Thyroid gland (tissue), 4 donors: ENCODE results near the gene GH1.

Experiments
- POLR2A ChIP-seq, 2 donors: fragments of 450-650 bp; IDR thresholded peaks; one replicate each; pipeline ENCODE4 v1.6.1; 2017; ENCODE audit warnings: antibody characterized with exemption in 2 of 2, mild to moderate bottlenecking in 2 of 2, moderate library complexity in 1 of 2
- TF ChIP-seq, protein P1 (sequence below), 6 experiments: fragments of 200-600 bp in 3 of 6; fragments of 450-650 bp in 3 of 6; sonication (generic) in 3 of 6; IDR thresholded peaks; one replicate each; pipeline ENCODE4 v1.5.1; 2016 to 2019; ENCODE audit warnings: antibody characterized with exemption in 6 of 6, mild to moderate bottlenecking in 2 of 6, inconsistent platforms in 1 of 6, moderate library complexity in 1 of 6

DNA sequence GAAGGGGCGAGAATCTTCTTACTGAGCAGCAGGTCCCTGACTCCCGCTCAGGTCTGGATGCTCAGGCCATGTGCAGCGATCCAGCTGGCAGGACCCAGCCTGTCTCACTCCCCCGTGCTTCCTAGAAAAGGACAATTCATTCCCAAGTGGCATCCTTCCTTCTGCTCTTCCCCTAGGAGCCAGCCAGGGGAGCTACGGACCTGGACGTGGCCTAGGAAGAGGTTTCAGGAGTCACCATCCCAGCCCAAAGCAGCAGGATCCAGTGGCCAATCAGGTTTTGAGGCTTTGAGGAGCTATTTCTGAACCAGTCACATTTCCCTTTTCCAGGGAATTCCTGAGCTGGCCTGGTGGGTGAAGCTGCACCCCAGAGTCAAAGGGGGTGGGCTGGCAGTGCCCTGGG is 21.2 kb upstream of the GH1 start:
- TF ChIP-seq, protein P1, sequence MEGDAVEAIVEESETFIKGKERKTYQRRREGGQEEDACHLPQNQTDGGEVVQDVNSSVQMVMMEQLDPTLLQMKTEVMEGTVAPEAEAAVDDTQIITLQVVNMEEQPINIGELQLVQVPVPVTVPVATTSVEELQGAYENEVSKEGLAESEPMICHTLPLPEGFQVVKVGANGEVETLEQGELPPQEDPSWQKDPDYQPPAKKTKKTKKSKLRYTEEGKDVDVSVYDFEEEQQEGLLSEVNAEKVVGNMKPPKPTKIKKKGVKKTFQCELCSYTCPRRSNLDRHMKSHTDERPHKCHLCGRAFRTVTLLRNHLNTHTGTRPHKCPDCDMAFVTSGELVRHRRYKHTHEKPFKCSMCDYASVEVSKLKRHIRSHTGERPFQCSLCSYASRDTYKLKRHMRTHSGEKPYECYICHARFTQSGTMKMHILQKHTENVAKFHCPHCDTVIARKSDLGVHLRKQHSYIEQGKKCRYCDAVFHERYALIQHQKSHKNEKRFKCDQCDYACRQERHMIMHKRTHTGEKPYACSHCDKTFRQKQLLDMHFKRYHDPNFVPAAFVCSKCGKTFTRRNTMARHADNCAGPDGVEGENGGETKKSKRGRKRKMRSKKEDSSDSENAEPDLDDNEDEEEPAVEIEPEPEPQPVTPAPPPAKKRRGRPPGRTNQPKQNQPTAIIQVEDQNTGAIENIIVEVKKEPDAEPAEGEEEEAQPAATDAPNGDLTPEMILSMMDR (IDR thresholded peaks at IDR 0.05) = no peak
- TF ChIP-seq POLR2A (IDR thresholded peaks at IDR 0.05) = no peak
